NT2/D1 (cell line): ENCODE measurements around the gene KCP.

Experiments used
- SUZ12 ChIP-seq: IDR thresholded peaks from 2 replicates; pipeline ENCODE4 v1.6.1; 2011; ENCODE audit not compliant: insufficient read length, insufficient read depth; ENCODE audit errors: extremely low read depth
- YY1 ChIP-seq: IDR thresholded peaks from 2 replicates; pipeline ENCODE4 v1.6.1; 2011; ENCODE audit not compliant: insufficient read length, insufficient read depth
- ZNF274 ChIP-seq: IDR thresholded peaks from 2 replicates; pipeline ENCODE4 v1.6.1; 2011; ENCODE audit warnings: mild to moderate bottlenecking, low read depth, low read length

DNA sequence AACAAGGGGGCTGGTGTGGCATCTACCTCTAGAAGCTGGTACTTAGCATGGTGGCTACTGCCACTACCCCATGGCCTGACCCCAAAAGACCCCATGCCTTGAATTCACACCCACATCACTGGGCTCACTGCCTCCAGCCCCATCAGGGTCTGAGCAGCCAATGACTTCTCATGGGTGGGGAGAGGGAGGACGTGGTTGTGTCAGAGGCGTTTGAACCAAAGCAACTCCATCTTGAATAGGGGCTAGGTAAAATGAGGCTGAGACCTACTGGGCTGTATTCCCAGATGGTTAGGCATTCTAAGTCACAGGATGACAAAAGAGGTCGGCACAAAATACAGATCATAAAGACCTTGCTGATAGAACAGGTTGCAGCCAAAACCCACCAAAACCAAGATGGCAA lies 15.2 kb downstream of the KCP start:
- TF ChIP-seq YY1 (no peak), ZNF274 (no peak), SUZ12 (no peak)
